GM18498 (cell line): ENCODE data around the gene CEACAM8.
"Not testable (repeated sequence)": the region's sequence is repeated elsewhere in the genome, so short reads cannot be mapped to it uniquely, and the experiment has no call there.

Source experiments
- ATAC-seq: cut with Tn5 transposase; IDR thresholded peaks from one replicate; pipeline ENCODE4 v1.9.1; 2021; ENCODE audit warnings: mild to moderate bottlenecking, moderate library complexity; ENCODE audit not compliant: unreplicated experiment

CEACAM8 gene

GRCh38 chr19:42573642-42574041, 21.1 kb downstream of the CEACAM8 start:
- no peak for ATAC-seq

- no peak for ATAC-seq
These were observed 23.6 kb downstream of the CEACAM8 start for GRCh38 chr19:42571116-42571515.

- ATAC-seq = no peak
These were observed 25.5 kb downstream of the CEACAM8 start for GRCh38 chr19:42569193-42569592.

GRCh38 chr19:42568006-42568405, 26.7 kb downstream of the CEACAM8 start:
- ATAC-seq = no peak

- no peak for ATAC-seq
These were observed 27.2 kb downstream of the CEACAM8 start for GRCh38 chr19:42567567-42567966.

GRCh38 chr19:42563352-42564210, 31.1 kb downstream of the CEACAM8 start:
- ATAC-seq = no peak

- no peak for ATAC-seq
These were observed 33.2 kb downstream of the CEACAM8 start for GRCh38 chr19:42561512-42561911.

- ATAC-seq = no peak
These were observed 34.0 kb downstream of the CEACAM8 start for GRCh38 chr19:42560731-42561130.

GRCh38 chr19:42558450-42559150, 36.1 kb downstream of the CEACAM8 start:
- ATAC-seq = no peak

GRCh38 chr19:42557386-42557871, 37.3 kb downstream of the CEACAM8 start:
- ATAC-seq = not testable (repeated sequence)

- ATAC-seq = no peak
These were observed 38.9 kb downstream of the CEACAM8 start for GRCh38 chr19:42555801-42556200.

- ATAC-seq = no peak
These were observed 39.4 kb downstream of the CEACAM8 start for GRCh38 chr19:42555317-42555716.

GRCh38 chr19:42554046-42554575, 40.6 kb downstream of the CEACAM8 start:
- no peak for ATAC-seq

- no peak for ATAC-seq
These were observed 41.3 kb downstream of the CEACAM8 start for GRCh38 chr19:42553292-42554045.

- ATAC-seq = no peak
These were observed 42.3 kb downstream of the CEACAM8 start for GRCh38 chr19:42552086-42553065.

GRCh38 chr19:42550521-42550920, 44.2 kb downstream of the CEACAM8 start:
- not testable (repeated sequence) for ATAC-seq

- ATAC-seq = not testable (repeated sequence)
These were observed 45.7 kb downstream of the CEACAM8 start for GRCh38 chr19:42549067-42549466.

- no peak for ATAC-seq
These were observed 46.2 kb downstream of the CEACAM8 start for GRCh38 chr19:42548552-42548951.

GRCh38 chr19:42547929-42548328, 46.8 kb downstream of the CEACAM8 start:
- no peak for ATAC-seq
